D721Med (cell line): Measurements from ENCODE around the gene STXBP5.

Source experiments
- DNase-seq: peaks from one replicate; pipeline ENCODE4 v3.0.0; 2011; ENCODE audit warnings: low spot score; ENCODE audit not compliant: insufficient read length
- FAIRE-seq: peaks from 2 replicates; lab custom pipeline; 2011; peaks lifted over from hg19 to GRCh38; lab: Jason Lieb, UNC
- TF ChIP-seq, protein P1 (sequence below): IDR thresholded peaks from 2 replicates; pipeline ENCODE4 v1.5.1; 2012; ENCODE audit warnings: mild to moderate bottlenecking, control low read depth; ENCODE audit not compliant: insufficient read depth; ENCODE audit errors: missing control alignments

Gene STXBP5

DNA sequence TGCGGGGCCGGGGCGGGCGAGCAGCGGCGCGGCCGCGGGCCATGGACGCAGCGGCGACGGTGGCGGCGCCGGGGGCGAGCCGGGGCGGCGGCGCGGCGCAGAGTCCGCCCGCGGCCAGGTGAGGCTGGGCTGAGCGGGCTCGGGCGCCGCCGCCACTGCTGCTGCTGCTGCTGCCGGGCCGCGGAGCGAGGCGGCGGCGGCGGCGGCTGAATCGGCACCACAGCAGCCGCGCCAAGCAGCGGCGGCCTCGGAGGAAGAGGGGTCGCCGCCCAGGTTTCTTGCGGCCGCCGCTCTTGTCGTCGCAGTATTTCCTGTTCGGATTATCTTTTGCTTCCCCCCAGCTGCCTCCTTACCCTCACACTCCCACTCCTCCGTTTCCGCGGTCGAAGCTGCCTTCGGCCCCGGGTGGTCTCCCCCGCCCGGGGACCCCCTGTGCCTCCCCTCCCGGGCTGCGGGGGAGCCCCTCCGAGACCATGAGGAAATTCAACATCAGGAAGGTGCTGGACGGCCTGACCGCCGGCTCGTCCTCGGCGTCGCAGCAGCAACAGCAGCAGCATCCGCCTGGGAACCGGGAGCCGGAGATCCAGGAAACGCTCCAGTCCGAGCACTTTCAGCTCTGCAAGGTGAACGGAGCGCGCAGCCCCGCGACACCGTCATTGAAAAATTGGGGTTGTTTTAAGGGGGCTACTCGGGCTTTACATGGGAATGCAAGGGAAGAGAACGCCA lies at the start of gene STXBP5:
Gene STXBP5, plus strand, starts transcription at position 358 of the 726 bp plus-strand sequence. Its CDS starts 116 bp downstream, at position 474.
- TF ChIP-seq, protein P1, sequence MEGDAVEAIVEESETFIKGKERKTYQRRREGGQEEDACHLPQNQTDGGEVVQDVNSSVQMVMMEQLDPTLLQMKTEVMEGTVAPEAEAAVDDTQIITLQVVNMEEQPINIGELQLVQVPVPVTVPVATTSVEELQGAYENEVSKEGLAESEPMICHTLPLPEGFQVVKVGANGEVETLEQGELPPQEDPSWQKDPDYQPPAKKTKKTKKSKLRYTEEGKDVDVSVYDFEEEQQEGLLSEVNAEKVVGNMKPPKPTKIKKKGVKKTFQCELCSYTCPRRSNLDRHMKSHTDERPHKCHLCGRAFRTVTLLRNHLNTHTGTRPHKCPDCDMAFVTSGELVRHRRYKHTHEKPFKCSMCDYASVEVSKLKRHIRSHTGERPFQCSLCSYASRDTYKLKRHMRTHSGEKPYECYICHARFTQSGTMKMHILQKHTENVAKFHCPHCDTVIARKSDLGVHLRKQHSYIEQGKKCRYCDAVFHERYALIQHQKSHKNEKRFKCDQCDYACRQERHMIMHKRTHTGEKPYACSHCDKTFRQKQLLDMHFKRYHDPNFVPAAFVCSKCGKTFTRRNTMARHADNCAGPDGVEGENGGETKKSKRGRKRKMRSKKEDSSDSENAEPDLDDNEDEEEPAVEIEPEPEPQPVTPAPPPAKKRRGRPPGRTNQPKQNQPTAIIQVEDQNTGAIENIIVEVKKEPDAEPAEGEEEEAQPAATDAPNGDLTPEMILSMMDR: no peak
- no peak for DNase-seq
- no peak for FAIRE-seq

DNA sequence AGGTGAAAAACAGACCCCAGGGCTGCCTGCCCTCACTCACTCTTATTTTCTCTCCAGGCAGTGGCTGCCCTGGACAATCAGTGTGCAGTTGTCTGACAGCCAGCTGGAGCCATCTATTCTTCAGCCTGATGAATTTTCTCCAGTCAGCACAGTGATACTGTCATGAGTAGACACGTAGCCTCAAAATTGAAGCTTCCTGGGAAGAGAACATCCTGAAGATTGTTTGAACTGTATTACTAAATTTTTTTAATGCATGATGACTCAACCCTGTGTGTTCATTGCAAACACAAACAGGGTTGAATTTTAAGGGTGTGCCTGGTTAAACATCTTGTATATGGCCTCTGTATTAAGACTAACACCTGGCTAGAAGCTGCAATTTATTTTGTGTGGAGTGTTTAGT lies 49.8 kb upstream of the STXBP5 start:
- DNase-seq: no peak
- no peak for FAIRE-seq
- TF ChIP-seq, protein P1: no peak

DNA sequence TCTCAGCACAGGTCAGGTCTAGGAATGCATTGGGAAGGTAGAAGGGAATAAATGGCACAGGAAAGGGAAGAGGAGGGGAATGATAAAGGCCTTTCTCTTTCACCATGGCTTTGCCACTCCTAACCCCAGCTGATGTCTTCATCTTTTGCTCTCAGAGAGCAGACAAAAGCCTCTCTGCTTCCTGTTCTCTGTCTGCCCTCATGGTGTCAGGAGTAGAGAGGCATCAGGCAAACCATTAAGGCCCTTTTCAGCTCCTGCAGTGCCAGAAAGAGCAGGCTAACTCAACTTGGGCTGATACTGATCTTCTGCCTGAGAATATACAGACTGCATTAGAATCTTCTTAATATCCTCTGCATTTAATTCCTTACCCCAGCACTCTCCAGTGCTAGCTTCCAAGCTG lies 48.0 kb upstream of the STXBP5 start:
- FAIRE-seq (no peak), DNase-seq (no peak)
- TF ChIP-seq, protein P1: no peak

DNA sequence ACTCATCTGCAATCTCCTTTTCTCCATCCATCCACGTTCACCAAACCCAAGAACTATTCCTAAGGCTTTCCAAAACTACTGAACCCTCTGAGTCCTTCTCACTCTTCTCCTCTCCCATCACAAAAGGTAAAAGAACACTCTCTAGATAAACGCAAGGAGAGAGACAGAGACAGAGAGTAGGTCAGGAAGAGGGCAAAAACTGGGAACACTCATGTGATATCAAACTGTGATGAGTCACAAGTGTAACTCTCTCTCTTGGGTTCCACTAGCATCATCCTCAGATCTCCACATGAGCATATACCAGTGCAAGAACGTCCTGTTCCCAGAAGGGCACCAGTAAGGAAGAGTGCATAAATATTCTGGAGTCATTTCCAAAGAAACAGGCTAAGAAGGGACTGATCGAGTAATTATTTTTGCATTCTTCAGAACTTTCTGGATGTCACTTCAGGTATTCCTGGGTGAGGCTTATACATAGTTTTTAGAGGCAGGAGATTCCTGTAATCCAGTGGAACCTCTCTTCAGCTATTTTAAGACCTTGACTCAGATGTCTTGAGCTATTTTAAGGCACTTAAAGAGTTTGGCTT lies 47.3 kb upstream of the STXBP5 start:
- TF ChIP-seq, protein P1: no peak
- no peak for DNase-seq
- no peak for FAIRE-seq

DNA sequence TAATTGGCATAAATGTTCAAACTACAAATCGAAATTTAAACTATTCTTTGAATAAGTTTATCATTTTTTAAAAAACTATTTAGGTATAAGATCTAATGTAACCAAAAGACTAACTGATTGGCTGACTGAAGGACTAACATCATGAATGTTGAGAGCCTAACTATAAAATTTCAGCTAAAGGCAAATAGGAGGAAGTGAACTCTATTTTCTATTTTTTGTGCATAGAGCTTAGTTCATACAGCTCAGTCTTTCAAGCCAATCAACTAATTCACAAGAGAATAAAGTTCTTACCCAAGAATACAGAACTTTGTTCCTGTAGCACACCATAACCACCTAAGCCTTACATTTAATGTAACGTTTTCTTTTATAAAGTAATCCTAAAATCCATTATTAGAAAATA lies 46.3 kb upstream of the STXBP5 start:
- DNase-seq (no peak), FAIRE-seq (no peak)

DNA sequence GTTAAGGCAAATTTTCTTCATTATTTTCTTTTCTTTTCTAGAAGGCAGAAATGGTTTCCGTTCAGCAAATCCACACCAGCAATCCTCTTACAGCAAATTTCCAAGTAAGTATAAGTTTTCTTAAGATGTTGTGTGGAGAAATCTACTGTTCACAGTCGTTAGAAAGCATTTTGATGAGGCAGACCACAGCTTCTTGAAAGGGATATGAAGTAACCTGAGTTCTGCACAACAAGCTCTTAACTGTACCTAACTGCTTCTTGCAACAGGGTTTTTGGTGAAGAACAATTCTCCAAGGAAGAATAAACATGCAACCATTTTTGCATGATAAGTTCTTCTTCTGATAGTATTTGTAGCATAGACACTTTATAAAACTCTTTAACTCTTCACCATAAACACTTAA lies 45.3 kb upstream of the STXBP5 start:
- DNase-seq (no peak), FAIRE-seq (no peak)
- TF ChIP-seq, protein P1: no peak

More for the DNA sequence above, 46.3 kb upstream of the STXBP5 start:
- TF ChIP-seq, protein P1: no peak
